ENCODE measurements around the gene GSX1. TPM values are rescaled to one million over a fixed set of nuclear protein-coding genes. Genes with fewer than 3 reads are reported as not detected.
"Not testable (repeated sequence)": the region's sequence is repeated elsewhere in the genome, so short reads cannot be mapped to it uniquely, and the experiment has no call there.

Gene GSX1
- total and polyA plus RNA-seq, 2 donors (not counting 1 experiment from before 2014, with no cell fraction given) = not detected

- peaks cover 3% of the 10 kb centered on the region for H3K27me3 ChIP-seq (ENCODE audit: control insufficient read depth, insufficient read depth, low read length)
- no peak overlapping the region for H3K27ac ChIP-seq (ENCODE audit: insufficient read depth, low read length)
- DNase-seq (ENCODE audit: low read depth in 2 of 2) = no peak
- H3K79me2 ChIP-seq (ENCODE audit: control insufficient read depth, insufficient read depth, low read length) = no peaks in the 10 kb centered on the region
- no peak overlapping the region for H2AFZ ChIP-seq (ENCODE audit: low read length)
- no peaks in the 10 kb centered on the region for H3K9me3 ChIP-seq (ENCODE audit: control insufficient read depth, insufficient read depth, low read depth, low read length)
- no peaks in the 10 kb centered on the region for H3K36me3 ChIP-seq (ENCODE audit: control insufficient read depth, insufficient read depth, low read length)
- TF ChIP-seq EZH2 (IDR thresholded peaks at IDR 0.05; ENCODE audit: low read length, missing control alignments) = no peak
- TF ChIP-seq CTCF (conservative IDR thresholded peaks at IDR 0.05 in 1 of 2, IDR thresholded peaks at IDR 0.05 in 1 of 2; ENCODE audit: low read depth in 1 of 2, low read length in 2 of 2) = no peak
- H3K4me3 ChIP-seq (replicated peaks in 1 of 4; ENCODE audit: control extremely low read depth in 1 of 4, insufficient read depth in 1 of 4, low read depth in 3 of 4, low read length in 4 of 4) = no peak overlapping the region
- no peaks in the 10 kb centered on the region for H3K4me1 ChIP-seq (ENCODE audit: control insufficient read depth, extremely low read depth, insufficient read depth, low read length)
- H3K9ac ChIP-seq (ENCODE audit: insufficient read depth, low read length) = no peak overlapping the region
- H3K4me2 ChIP-seq (ENCODE audit: extremely low read depth, insufficient read depth, low read length) = no peak overlapping the region
- H4K20me1 ChIP-seq (ENCODE audit: control insufficient read depth, extremely low read depth, insufficient read depth, low read length) = no peaks in the 10 kb centered on the region
These were observed 18.2 kb downstream of the GSX1 start for GRCh38 chr13:27810461-27810860.

GRCh38 chr13:27813826-27814225 lies 21.5 kb downstream of the GSX1 start:
- no peak overlapping the region for H3K27ac ChIP-seq (ENCODE audit: insufficient read depth, low read length)

GRCh38 chr13:27817832-27818231 lies 25.5 kb downstream of the GSX1 start:
- DNase-seq (ENCODE audit: low read depth in 2 of 2); H3K27ac ChIP-seq (ENCODE audit: insufficient read depth, low read length); H3K4me1 ChIP-seq (ENCODE audit: control insufficient read depth, extremely low read depth, insufficient read depth, low read length); H3K4me2 ChIP-seq (ENCODE audit: extremely low read depth, insufficient read depth, low read length); H3K27me3 ChIP-seq (ENCODE audit: control insufficient read depth, insufficient read depth, low read length); H2AFZ ChIP-seq (ENCODE audit: low read length); H4K20me1 ChIP-seq (ENCODE audit: control insufficient read depth, extremely low read depth, insufficient read depth, low read length); H3K9ac ChIP-seq (ENCODE audit: insufficient read depth, low read length); H3K79me2 ChIP-seq (ENCODE audit: control insufficient read depth, insufficient read depth, low read length); H3K4me3 ChIP-seq (replicated peaks in 1 of 4; ENCODE audit: control extremely low read depth in 1 of 4, insufficient read depth in 1 of 4, low read depth in 3 of 4, low read length in 4 of 4); H3K9me3 ChIP-seq (ENCODE audit: control insufficient read depth, insufficient read depth, low read depth, low read length); H3K36me3 ChIP-seq (ENCODE audit: control insufficient read depth, insufficient read depth, low read length): not testable (repeated sequence)

More at GRCh38 chr13:27813826-27814225, 21.5 kb downstream of the GSX1 start:
- Histone ChIP-seq H3K9me3 (ENCODE audit: control insufficient read depth, insufficient read depth, low read depth, low read length) (no peaks in the 10 kb centered on the region), H2AFZ (ENCODE audit: low read length) (no peak overlapping the region), H3K79me2 (ENCODE audit: control insufficient read depth, insufficient read depth, low read length) (no peaks in the 10 kb centered on the region), H3K4me2 (ENCODE audit: extremely low read depth, insufficient read depth, low read length) (no peak overlapping the region), H3K4me3 (replicated peaks in 1 of 4; ENCODE audit: control extremely low read depth in 1 of 4, insufficient read depth in 1 of 4, low read depth in 3 of 4, low read length in 4 of 4) (no peak overlapping the region), H3K9ac (ENCODE audit: insufficient read depth, low read length) (no peak overlapping the region), H4K20me1 (ENCODE audit: control insufficient read depth, extremely low read depth, insufficient read depth, low read length) (no peaks in the 10 kb centered on the region), H3K4me1 (ENCODE audit: control insufficient read depth, extremely low read depth, insufficient read depth, low read length) (no peaks in the 10 kb centered on the region), H3K36me3 (ENCODE audit: control insufficient read depth, insufficient read depth, low read length) (no peaks in the 10 kb centered on the region), H3K27me3 (ENCODE audit: control insufficient read depth, insufficient read depth, low read length) (no peaks in the 10 kb centered on the region)
- DNase-seq (ENCODE audit: low read depth in 2 of 2) = no peak
- TF ChIP-seq EZH2 (IDR thresholded peaks at IDR 0.05; ENCODE audit: low read length, missing control alignments) (no peak), CTCF (conservative IDR thresholded peaks at IDR 0.05 in 1 of 2, IDR thresholded peaks at IDR 0.05 in 1 of 2; ENCODE audit: low read depth in 1 of 2, low read length in 2 of 2) (no peak)
